Right renal cortex interstitium (tissue), 3 donors: ENCODE data around the gene AHDC1. TPM values are rescaled to one million over a fixed set of nuclear protein-coding genes. Genes with fewer than 3 reads are reported as not detected.

Experiments used
- DNase-seq, 3 donors: peaks; one replicate each; pipeline ENCODE4 v3.0.0-alpha.2; 2013; ENCODE audit warnings: low read depth in 3 of 3, low spot score in 2 of 3
- polyA plus RNA-seq, 3 donors: library from polyadenylated mRNA; unstranded; fragments of 120-200 nt; gene quantifications; one replicate each; pipeline ENCODE4 v1.2.1, GENCODE V29; 2013; ENCODE audit not compliant: insufficient read length in 3 of 3

Gene AHDC1
- polyA plus RNA-seq, 3 donors, result 31.7 to 36.1 (median 36.1) TPM

DNA sequence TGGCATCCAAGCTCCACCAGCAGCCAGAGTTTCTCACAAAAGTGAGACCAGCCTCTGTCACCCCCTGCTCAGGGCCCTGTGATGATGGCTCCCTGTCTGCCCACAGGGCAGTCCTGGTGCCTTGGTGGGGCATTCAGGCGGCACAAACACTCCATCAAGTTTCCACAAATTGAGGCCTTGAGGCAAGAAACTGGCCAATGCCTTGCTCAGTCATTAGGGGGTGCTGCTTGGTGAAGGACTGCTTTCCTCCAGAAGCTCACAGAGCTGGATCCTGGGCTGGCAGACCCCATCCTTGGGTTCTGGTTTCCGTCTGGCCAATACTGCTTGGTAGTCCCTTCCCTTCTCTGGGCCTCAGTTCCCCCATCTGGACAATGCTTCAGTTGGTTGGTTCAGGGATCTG is 12.5 kb upstream of the AHDC1 start:
- no peak for DNase-seq

DNA sequence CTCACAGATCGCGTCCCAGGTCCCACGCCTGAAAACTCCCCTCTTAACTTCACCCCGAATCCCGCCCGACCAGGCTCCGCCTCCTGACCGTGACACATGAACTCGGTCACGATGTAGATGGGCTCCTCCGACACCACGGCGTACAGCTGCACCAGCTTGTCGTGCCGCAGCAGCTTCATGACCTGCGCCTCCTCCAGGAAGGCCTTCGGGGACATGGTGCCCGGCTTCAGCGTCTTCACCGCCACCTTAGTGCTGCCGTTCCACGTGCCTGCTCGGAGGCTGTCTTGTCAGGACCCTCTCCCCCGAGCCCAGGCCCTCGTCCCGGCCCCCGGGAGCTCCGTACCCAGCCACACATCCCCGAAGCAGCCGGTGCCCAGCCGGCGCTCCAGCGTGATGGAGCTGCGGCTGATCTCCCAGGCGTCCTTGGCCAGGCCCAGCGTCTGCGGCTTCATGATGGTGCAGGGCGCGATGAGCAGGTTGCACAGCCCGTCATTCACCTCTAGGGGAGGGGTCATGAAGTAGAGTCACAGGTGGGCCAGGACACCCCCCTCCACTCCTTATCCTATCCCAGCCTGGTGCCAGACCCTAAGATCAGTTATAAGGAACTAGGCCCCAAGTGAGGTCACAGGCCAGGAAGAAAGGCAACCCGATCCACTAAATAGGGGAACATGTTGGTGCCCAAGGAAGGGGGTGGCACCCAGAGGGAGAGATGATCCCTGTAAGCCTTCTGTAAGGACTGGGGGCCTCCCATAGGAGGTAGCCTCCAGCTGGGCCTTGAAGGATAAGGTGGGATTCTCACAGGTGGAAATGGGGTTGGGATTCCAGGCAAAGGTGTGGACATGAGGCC is 11.6 kb upstream of the AHDC1 start:
- DNase-seq, result no peak

DNA sequence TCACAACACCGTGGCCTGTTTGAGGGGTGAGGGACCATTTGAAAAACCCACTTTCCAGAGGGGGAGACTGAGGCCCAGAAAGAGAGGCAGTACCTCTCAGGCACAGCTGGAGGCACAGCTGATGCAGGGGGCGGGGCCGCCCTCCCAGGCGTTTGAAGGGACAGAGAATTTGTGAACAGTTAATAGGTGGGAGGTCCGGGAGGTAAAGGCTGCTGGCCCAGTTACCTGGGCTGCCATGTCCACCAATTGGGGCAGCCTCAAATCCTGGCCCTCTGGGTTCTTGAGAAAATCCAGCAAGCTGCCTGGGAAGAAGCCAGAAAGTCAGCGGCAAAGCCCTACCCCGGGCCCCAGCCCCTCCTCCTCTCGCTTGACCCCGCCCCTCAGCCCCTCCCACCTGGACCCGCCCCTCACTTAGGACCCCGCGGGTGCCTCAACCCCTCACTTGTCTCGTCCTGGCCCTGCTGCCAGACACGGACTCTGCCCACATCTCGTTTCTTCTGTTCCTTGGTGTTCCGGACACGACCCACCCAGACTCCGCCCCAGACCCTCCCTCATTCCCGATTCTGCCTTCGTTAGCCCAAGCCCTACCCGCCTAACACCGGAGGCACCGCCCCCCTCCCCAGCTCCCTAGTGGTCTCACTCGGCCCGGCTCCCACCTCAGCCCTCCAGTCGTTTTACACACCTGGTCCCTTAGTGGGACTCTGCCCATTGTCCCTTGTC is 10.8 kb upstream of the AHDC1 start:
- DNase-seq, result no peak

DNA sequence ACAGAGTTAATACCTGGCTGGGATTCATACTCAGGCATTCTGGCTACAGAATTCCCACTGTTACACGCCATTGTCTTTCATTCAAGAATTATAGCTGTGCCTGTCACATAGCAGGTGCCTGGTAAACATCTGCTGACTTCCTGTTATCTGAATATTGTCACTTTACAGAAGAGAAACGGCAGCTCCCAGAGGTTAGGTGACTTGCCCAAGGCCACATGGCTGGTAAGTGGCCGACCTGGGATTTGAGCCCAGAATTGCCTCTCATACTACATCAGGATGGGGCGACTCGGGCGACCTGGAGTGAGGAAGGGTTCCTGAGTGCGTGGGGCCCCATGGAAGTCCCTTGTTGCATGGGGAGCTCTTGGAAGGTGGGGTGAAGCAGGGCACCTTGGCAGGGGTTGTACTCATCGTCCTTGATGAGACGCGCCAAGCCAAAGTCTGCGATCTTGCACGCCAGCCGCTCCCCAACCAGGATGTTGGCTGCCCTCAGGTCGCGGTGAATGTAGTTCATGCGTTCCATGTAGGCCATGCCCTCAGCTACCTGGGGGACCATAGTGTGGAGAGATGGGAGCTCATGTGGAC is 10.2 kb upstream of the AHDC1 start:
- no peak for DNase-seq

DNA sequence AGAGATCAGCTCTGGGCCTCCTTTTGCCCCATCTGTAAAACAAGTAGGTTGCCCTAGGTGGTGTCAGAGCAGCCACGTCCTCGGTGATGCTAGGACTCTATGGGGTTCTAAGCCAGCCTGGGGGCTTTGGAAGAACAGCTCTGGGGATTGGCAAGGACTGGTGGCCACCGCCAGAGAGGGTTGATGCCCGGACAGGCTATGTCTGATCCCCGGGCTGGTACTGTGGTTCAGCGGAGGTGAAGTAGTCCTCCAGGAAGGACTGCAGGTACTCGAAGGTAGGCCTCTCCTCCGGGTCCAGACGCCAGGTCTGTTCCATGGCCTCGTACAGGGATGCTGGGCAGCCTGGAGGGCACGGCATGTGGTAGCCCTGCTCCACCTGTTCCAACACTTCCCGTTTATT is 8.8 kb upstream of the AHDC1 start:
- no peak for DNase-seq

DNA sequence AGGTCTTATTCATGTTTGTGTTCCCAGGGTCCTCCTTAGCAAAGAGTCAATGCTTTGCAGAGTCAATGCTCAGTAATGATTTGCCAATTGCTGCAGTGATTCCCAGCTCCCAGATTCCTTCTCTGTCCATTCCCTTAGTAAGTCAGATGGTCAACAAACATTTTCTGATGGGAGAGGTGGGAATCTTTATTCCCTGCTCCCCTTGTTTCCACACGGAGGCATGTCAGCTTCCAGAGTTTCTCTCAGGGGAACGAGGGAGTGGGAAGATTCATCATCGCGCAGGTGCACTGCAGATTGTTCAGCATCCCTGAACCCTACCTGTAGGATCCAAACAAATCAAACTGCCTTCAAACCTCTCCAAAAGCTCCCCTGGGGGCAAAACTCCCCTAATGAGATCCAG is 7.5 kb upstream of the AHDC1 start:
- DNase-seq, result no peak

DNA sequence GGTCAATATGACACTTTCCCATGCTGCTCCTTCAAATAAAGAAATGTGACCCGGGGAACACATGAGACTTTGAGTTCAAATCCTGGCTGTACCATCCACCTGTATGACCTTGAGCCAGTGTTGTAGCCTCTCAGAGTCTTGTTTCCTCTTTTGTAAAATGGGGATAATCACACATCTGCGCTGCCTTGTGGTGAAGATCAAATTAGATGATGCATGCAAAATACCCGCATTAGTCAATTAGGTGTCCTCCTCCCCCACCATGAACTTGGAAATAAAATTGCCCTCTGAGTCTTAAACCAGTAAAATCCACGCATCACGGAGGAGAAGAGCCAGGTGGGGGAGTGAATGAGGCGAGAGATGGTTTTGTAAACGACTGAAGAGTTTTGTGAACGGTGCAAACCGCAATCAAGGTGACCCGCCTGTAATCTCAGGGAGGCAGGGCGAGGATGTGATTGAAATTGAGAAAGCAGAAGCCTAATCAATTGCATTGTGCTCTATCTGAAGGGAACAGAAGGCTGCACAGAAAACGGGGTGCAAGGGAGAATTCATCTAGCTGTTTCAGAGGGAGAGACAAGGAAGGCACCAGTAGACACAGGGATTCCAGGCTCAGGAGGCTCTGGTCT is 5.8 kb upstream of the AHDC1 start:
- DNase-seq, result no peak

DNA sequence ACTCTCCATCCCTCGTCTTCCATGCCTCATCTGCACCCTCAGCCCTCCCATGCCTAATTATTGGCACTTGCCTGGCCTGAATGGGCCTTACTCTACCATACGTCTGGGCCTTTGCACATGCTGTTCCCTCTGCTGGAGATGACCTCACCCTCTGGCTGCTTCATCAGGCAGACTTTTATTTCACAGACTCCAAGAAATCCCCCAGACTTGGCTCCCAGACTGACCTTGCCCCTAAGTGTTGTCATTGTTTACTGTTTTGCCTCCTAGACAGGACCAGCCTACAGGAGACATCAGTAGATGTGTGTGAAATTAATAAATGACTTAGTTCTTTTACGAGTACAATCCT is 5.2 kb upstream of the AHDC1 start:
- no peak for DNase-seq

DNA sequence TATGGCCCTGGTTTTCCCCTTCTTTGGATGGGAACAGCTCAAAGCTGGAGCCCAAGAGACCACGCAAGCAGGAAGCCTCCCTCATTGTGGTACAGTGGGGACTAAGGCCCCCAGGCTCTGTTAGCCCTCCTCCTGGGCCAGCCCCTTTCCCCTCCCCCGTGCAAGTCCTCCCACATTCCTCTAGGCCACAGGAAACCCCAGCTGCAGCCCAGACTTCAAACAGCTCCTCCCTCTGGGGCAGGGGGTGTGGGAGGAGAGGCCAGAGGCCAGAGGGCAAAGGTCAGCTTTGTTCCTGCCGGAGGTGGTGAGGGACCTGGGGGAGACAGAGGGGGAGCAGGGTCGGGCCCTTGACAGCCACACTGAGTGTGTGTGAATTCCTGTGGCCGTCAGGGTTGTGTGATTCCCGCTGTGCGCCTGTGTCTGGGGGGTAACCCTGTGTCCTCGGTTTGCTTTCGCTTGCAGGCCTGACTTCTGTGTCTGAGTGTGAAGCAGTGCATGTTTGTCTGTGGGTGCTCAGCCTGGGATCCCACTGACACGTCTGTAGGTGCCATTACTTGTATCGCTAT is 3.4 kb upstream of the AHDC1 start:
- DNase-seq, result no peak

DNA sequence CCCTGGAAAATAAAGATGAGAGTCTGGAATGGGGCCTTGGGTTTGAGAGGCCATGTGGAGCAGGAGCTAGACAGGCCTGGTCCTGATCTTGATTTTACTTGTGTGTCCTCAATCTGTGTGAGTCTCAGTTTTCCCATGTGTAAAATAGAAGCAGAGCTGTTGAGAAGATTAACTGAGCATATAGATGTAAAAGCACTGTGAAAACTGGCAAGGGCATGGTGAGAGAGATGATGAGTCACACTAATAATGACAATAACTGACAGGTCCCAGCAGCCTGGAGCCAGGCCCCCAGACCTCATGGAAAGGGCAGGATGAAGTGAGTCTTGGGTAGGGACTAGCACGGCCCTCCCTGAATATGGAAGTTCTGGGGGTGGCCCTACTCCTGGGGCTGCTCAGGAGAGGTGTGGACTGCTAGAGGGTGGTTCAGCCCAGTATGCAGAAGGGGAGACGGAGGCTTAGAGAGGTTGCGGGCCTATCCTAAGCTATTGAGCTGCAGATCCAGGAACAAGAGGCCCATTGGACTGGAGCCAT is 2.8 kb upstream of the AHDC1 start:
- no peak for DNase-seq

DNA sequence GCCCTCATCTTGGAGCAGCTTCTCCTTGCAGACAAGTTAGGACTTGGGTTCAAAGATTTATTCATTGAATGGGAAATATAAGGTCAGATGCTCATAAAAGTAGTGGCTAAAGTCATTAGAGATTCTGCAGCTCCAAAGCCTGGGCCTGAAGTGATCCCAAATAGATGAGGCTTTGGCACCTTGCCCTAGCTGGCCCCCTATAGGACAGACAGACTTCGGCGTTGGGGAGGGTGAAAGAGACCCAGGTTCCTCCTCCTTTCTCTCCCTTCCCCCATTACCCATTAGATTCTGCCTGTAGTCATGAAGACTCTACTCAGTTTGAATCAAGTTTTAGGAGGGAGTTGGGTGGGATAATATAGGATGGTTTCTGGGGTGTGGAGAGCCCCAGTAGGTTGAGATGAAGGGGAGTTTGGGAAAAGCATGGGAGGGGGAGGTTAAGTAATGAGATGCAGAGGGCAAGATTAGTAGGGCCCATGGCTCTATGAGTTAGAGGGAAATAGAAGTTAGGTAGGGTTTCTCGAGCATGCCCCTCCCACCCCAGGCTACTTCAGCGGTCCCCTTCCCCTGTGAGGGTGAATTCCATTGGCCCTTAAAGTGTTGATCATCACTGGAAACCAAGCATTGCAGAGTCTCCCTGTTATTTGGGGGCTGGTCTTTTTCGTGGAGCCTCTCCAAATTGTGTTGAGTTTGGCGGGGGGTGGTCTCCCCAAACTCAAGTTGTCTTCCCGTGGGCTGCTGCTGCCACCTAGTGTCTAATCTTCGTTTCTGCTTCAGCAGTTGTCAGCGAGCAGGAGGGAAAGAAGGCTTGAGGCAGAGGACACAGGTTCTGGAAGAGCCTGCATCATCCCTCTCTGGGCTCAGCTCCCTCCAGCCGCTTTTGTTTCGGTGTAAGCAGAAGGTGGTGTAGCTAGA is 2.1 kb upstream of the AHDC1 start:
- DNase-seq, result no peak

DNA sequence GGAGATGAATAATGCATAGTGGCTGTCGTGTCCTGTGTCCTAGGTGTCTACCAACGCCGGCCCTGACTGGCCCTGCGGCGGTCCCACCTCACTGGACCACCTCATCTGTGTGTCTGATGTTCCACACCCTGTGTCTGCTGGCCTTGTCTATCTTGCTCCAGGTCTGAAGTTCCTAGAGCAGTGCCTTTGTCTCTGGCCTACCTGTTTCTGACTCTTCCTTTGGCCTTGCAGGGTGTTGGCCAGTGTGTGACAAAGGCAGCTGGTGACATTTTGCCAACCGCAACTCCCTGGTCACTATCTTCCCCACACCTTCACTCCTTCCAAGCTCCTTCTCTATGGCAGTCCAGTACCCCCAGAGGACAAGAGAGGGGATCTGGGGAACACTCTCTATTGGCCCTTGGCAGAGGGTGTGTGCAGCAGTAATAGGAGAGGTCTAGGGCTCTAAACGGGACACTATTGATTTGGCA is 1.4 kb upstream of the AHDC1 start:
- no peak for DNase-seq

DNA sequence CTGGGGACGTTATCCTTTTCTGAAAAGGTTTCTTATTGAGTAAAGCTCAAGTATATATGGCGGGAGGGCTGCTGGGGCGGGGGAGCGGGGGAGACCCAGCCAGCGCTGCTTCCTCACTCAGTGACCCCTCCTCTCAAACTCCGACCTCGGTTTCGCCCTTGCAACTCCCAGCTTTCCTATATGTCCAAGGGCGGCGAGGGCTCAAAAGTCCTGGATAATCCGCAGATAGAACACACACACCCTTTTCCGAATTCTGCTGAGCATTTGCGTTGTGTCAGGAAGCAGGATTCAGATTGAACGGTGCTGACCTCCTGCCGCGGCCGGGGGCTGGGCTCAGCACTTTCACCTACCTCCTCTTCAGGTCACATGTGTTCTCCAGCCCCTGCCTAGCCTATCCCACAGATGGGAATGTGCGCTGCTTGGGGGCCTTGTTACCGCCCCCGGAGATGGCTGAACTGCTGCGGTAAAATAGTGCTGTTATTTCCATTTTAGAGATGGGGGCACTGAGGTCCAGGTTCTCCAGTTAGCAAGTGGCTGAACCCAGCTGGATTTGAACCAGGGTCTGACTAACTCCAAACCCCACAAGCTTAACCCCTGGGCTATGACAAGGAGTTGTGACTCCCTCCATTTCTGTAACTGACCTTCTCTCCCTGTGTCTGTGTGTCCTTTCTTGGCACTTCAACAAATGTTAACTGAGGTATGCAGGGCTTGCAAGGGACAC is 795 bp upstream of the AHDC1 start:
- no peak for DNase-seq

DNA sequence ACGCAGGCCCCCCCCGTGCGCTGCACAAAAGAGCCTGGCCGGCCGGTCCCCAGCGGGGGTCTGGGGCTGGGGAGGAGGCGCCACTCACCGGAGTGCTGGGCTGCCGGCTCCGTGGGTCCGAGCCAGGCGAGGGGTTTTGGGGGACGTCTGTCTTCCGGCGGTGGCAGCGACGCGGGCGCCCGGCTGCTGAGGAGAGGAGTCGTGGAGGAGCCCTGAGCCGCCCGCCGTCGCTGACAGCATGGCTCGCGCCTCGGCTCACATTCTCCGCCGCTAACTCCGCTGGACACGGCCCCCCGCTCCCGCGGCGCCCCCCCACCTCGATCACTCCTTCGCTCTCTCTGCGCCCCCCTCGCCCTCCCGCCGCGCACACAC is 649 bp downstream of the AHDC1 start:
- no peak for DNase-seq

DNA sequence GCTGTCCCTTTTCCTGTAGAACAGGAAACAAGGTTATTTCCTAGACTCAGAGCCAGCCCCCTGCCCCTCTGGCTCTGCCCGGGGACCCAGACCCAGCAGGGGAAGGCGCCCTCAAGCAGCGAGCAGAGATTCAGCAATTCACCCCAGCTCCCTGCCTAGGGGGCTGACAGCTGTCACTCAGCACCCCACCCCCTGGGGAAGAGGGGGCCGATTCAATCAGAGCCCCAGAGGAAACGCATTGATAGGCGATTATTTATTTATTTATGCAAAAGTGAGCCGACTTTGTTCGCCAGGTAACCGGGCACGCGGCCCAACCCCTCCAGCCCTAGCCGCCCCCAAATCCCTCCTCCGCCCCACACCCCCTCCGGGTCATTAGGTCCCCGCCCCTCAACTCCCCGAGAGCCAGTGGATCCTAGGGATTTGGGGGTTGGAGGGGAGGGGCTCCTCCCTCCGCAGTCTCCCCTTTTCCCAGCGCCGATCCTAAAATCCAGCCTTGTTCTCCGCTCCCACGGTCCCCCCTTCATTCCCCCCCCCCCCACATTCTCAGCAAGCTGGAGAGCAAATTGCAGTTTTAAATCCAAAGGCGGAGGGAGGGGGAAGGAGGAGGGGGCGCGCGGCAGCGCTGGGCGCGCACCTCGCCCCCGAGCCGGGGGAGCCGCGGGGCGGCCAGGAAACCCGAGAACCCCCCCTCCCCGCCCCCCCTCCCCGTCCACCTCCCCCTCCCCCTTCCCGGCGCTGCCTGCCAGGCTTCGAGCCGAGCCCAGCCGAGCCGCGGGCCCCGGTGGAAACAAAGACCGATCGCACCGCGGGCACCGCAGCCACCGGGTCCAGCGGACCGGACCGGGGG is 1.3 kb downstream of the AHDC1 start:
- no peak for DNase-seq

DNA sequence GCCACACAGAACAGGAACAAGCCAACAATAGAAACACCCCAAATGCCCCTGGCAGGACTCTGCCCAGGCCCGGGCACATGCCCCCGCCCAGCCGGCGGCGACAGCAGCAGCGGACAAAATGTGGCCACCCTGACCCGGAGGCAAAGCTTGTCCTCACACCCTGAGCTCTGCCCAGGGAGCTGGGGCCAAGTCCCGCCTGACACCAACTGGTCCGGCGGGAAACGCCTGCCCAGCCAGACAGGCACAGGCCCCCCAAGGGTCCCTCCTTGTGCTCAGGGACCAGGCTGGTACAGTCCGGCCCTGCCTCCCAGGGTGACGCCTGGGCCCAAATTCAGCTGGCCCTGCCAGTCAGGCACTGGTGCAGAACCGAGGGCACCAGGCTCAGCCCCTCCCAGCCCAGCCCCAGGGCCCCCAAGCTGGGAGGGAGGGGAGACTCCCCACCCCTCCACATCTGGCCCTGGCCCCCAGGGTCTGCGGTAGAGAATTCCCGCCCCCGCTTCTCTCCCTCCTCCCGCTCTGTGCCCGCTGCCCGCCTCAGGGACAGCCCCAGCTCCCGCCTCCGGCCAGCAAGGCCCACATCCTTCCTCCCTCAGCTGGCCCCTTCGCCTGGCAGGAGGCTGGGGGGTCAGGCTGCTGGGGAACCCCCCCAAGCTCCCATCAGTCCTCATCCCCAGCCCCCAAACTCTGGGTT is 2.0 kb downstream of the AHDC1 start:
- DNase-seq, result no peak

DNA sequence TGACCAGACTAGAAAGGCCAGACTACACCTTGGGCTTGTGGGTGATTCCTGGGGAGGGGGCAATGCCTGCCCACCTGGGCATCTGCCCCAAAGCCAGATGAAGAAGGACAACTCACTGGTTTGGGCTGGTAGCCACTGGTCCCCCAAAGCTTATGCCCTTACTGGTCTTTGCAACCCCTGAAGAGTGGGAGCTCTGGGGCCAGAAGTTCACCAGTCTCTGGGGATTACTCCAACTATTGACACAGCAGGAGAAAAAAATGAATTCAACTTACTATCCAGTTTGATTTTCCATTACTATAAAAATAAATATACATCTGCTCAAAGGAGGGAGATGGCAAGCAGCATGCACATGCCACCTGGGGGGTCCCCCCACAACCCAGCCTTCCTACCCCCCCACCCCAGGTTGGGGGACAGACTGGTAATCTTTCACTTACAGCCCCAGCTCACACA is 2.6 kb downstream of the AHDC1 start:
- no peak for DNase-seq
